Stimulated activated CD8-positive, alpha-beta memory T cell treated with anti-CD3 and anti-CD28 coated beads, Interleukin-12 subunit alpha, Interleukin-12 subunit beta, amount 100 ng/mL, for 24 hours (primary cell): ENCODE results near the gene C1QA.

Experiments
- DNase-seq: peaks from one replicate; pipeline ENCODE4 v3.0.0-alpha.2; 2020; ENCODE audit errors: extremely low read depth

C1QA gene

GRCh38 chr1:22612671-22613571 is 23.5 kb upstream of the C1QA start:
- DNase-seq = no peak

- no peak for DNase-seq
Measured at GRCh38 chr1:22613572-22613918, 22.9 kb upstream of the C1QA start.

GRCh38 chr1:22613951-22614350 is 22.5 kb upstream of the C1QA start:
- no peak for DNase-seq

- no peak for DNase-seq
Measured at GRCh38 chr1:22615886-22616285, 20.5 kb upstream of the C1QA start.

DNA sequence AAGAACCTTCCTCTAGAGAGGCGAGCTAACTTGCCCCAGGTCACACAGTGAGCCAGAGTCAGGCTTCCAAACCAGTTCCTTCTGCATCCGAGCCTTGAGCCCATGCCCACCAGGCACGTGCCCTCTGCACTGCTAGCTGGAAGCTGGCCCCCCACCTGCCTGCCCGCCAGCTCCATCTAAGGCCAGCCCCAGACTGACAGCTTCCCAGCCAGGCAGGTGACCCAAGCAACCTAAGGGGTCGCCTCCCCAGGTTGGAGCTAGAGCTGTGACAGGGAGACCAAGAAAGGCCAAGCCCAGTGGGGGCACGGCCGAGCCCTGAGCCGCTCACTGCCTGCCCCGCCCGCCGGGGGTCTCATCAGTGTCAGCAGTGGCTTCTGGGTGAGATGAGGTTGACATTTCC is 19.9 kb upstream of the C1QA start:
- no peak for DNase-seq

GRCh38 chr1:22618056-22618455 is 18.4 kb upstream of the C1QA start:
- DNase-seq = no peak

DNA sequence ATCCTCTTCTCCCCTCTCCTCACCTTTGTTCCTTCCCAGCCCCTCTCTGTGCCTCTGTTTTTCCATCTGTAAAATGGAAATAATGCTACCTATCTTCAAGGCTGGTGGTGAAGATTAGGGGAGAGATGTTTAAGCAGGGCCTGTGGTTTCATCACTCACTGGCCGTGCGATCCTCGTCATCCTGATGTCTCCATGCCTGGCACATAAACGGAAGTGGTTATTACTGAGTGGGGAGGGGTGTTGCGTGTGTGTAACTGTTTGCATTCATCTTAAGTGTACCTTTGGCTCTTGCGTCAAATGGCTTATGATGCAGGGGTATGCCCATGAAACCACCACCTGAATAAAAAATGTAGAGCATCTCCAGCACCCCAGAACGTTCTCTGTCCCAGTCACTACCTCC is 17.2 kb upstream of the C1QA start:
- no peak for DNase-seq

DNA sequence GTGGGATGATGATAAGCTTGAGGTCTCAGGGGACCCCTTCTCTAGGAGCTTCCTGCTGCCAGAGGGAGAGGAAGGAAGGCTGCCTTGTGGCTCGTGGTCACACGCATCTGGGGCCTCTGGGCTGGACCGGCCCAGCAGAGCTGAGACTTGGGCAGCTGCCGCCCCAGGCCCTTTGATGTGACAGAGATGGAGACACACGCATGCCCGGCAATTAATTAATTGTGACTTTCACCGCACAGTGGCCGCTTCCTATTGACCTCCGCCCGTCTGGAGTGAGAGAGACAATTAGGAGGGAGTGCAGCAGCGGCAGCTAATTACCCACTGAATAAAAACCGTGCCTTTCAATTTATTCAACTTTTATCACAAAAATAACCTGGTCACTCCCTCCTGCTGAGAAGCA is 16.6 kb upstream of the C1QA start:
- DNase-seq = no peak

DNA sequence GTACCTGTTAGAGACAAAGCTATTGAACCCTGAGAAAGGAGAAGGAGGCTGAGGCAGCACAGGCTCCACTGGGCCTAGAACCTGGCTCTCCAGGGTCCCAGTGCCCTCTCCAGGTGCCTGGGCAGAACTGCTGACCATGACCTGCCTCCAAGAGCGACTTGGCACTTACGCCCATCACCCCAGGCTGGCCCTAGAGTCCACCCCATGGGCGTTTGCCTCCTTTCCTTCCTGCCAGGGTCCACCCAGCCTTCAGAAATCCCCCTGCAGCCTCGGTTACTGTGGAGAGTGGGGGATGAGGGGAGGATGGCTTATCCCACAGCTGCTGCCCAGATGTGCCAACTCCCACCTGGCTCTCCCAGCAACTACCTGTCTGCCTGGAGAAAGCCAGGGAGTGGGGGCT is 14.7 kb upstream of the C1QA start:
- no peak for DNase-seq

DNA sequence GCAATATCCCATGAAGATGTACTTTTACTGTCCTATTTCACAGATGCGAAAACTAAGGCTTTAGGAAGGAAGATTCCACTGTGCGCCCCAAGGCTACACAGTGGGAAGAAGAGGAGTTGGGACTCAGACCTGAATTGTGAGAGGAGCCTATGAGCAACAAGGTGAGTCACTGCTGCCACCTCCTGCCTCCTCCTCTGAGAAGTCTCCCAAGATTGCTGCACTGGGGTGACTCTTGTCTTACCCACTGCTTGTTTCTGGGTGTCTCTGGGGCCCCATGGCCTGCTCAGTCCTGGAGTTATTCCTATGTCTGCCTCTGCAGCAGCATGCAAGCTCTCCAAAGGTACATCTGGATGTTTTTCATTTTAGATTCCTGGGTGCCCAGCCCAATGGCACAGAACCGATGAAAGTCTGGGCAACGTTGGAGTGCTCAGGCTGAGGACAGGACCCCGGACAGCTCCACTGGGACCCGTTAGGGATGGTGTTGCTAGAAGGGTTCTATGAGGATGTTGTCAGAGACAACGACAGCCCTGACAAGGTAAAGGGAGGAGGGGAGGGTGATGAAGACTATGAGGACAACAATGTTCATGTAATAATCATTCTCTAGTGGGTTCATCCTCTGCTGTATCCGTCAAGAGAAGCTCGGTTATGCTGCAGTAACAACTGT is 11.0 kb upstream of the C1QA start:
- no peak for DNase-seq

GRCh38 chr1:22626237-22627157 is 9.9 kb upstream of the C1QA start:
- DNase-seq = no peak

GRCh38 chr1:22627331-22627730 is 9.1 kb upstream of the C1QA start:
- no peak for DNase-seq

GRCh38 chr1:22628698-22629444 is 7.6 kb upstream of the C1QA start:
- DNase-seq = no peak

- no peak for DNase-seq
Measured at GRCh38 chr1:22629886-22630285, 6.5 kb upstream of the C1QA start.

GRCh38 chr1:22633697-22634463 is 2.5 kb upstream of the C1QA start:
- DNase-seq = no peak

GRCh38 chr1:22635436-22635835 is 992 bp upstream of the C1QA start:
- DNase-seq = no peak

- DNase-seq = no peak
Measured at GRCh38 chr1:22636927-22637326, 499 bp downstream of the C1QA start.

GRCh38 chr1:22637907-22638445 is 1.5 kb downstream of the C1QA start:
- no peak for DNase-seq

DNA sequence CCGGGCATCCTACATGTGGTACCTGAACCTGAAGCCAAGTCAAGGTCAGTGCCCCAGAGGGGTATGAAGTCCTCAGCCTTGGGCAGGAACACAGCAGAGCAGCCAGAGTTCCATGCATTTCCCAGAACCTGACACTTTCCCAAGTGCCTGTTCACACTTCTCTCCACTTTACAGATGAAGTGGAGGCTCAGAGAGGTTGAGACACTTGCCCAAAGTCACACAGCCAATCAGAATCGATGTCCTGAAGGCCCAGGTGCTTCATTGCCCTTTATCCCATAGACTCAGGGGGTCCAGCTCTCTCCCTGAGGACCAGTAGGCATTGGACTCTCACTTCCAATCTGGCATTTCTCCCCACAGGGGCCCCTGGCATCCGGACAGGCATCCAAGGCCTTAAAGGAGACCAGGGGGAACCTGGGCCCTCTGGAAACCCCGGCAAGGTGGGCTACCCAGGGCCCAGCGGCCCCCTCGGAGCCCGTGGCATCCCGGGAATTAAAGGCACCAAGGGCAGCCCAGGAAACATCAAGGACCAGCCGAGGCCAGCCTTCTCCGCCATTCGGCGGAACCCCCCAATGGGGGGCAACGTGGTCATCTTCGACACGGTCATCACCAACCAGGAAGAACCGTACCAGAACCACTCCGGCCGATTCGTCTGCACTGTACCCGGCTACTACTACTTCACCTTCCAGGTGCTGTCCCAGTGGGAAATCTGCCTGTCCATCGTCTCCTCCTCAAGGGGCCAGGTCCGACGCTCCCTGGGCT is 2.2 kb downstream of the C1QA start:
- no peak for DNase-seq

GRCh38 chr1:22639286-22639685 is 2.9 kb downstream of the C1QA start:
- DNase-seq = no peak
